ENCODE measurements around the gene JUP.

GRCh38 chr17:41823141-41823524 lies 36.6 kb upstream of the JUP start:
- TF ChIP-seq ZBTB7A (IDR thresholded peaks at IDR 0.05; ENCODE audit: low read depth) (no peak), NFIC (IDR thresholded peaks at IDR 0.05) (no peak), TCF12 (IDR thresholded peaks at IDR 0.05; ENCODE audit: low read depth) (no peak), CEBPB (IDR thresholded peaks at IDR 0.05) (no peak), YY1 (IDR thresholded peaks at IDR 0.05; ENCODE audit: low read depth) (no peak), REST (IDR thresholded peaks at IDR 0.05; ENCODE audit: low read depth) (no peak), EP300 (IDR thresholded peaks at IDR 0.05; ENCODE audit: borderline replicate concordance) (no peak), MAX (IDR thresholded peaks at IDR 0.05) (no peak), FOXM1 (IDR thresholded peaks at IDR 0.05; ENCODE audit: borderline replicate concordance, low read depth) (no peak), CREB1 (IDR thresholded peaks at IDR 0.05; ENCODE audit: low read depth) (no peak), RAD21 (IDR thresholded peaks at IDR 0.05; ENCODE audit: low read depth) (no peak), TAF1 (IDR thresholded peaks at IDR 0.05; ENCODE audit: low read depth) (no peak)
